Stimulated activated CD8-positive, alpha-beta memory T cell treated with anti-CD3 and anti-CD28 coated beads, Interleukin-15, amount 100 ng/mL, for 4 hours (primary cell): Measurements from ENCODE around the gene CDRT15.
"Not testable (repeated sequence)": the region's sequence is repeated elsewhere in the genome, so short reads cannot be mapped to it uniquely, and the experiment has no call there.

Source experiments
- DNase-seq, 2 donors: peaks; one replicate each; pipeline ENCODE4 v3.0.0-alpha.2; 2020; ENCODE audit warnings: low read depth in 2 of 2

The CDRT15 gene

DNA sequence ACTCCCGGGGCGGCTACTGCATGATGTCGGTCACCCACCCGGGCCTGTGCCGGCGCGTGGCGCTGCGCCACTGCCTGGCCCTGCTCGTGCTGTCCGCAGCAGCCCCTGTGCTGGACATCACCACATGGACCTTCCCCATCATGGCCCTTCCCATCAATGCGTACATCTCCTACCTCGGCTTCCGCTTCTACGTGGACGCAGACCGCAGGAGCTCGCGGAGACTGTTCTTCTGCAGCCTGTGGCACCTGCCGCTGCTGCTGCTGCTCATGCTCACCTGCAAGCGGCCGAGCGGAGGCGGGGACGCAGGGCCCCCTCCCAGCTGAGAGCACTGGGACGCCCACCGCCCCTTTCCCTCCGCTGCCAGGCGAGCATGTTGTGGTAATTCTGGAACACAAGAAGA lies 29.8 kb downstream of the CDRT15 start:
- no peak for DNase-seq

DNA sequence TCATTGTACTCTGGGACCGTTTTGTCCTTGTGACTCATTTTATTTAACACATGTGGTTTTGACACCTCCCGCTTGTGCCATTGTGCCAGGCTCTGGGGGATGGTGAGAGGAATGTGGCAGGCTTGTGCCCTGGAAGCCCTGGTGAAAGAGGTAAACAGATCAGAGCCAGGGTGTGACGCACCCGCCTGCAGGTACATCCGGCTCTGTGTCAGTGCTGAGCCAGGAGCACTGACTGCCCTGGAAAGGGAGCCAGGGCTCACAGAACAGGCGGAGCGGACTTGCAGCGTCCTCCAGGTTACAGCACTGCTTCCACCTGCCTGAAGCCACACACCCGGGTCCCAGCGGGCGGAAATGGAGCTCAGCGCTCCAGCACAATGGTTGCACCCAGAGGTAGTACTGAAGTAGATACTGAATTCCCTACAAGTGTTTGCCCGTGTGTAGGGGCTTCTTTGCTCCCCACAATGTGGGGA lies 30.6 kb downstream of the CDRT15 start:
- DNase-seq: peak; percentile 47 to 66

DNA sequence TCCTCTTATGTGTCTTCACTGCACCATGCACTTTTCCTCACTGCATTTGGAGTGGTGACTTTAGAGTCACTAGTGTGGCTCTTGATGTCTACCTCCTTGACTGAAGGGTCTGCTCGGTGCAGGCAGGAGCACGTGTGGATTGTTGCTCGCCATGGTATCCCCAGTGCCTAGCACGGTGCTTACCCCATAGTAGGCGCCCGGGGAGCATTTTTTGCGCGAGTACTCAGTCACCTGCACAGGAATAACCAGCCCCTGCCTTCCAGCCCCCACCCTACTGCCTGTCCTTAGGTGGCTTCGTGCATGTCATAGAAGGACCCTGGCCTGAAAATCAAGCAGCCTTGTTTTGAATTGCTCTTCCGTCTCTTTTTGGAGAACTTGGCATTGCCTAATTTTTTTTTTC lies 31.3 kb downstream of the CDRT15 start:
- DNase-seq: no peak

DNA sequence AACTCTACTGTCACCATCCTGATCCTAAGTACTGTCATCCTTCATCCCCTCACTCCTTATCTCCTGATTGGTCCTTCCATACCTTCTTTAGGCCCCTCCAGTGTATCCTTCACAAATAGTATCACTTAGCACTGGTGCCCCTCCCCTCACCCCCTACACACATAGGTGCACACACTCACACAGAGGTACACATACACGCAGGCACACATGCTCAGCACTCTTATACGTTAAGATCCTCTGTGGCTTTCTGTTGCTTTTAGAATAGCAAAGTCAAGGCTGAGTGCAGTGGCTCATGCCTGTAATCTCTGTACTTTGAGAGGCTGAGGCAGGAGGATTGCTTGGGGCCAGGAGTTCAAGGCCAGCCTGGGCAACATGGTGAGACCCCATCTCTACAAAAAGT lies 32.1 kb downstream of the CDRT15 start:
- DNase-seq: no peak

DNA sequence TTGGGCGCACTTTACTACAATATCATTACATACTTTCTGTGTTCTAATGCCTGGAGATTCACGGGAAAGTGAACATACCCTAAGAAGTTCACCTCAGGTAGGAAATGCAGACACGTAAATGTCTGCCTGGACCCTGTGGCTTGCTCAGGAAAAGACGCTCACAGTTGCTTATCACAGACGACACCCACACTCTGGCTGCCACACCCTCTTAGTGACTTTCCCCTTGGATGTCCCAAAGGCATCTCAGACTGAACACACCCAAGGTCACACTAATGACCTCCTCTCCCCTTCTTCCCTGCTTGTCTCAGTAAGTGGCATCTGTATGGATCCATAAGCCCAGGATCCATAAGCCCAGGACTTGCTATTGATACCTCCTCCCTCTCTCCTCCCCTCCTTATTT lies 32.6 kb downstream of the CDRT15 start:
- DNase-seq: no peak

DNA sequence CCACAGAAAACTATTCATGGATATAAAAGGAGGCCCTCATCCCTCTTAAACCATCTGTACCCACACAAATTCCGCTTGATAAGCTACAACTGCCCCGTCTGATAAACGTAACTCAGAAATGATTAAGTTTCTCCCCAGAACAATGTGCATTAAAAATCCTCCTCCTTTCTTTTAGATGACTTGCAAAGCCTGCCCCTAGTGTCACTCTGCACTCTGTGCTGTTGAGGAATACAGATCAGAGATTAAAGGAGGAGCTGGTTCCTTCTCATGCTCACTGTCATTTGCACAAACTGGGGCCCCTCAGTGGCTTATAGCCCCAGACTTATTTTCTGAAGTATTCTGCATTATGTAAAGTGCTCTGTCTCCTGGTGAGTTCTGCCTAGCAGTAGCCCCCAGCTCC lies 33.3 kb downstream of the CDRT15 start:
- DNase-seq: no peak

DNA sequence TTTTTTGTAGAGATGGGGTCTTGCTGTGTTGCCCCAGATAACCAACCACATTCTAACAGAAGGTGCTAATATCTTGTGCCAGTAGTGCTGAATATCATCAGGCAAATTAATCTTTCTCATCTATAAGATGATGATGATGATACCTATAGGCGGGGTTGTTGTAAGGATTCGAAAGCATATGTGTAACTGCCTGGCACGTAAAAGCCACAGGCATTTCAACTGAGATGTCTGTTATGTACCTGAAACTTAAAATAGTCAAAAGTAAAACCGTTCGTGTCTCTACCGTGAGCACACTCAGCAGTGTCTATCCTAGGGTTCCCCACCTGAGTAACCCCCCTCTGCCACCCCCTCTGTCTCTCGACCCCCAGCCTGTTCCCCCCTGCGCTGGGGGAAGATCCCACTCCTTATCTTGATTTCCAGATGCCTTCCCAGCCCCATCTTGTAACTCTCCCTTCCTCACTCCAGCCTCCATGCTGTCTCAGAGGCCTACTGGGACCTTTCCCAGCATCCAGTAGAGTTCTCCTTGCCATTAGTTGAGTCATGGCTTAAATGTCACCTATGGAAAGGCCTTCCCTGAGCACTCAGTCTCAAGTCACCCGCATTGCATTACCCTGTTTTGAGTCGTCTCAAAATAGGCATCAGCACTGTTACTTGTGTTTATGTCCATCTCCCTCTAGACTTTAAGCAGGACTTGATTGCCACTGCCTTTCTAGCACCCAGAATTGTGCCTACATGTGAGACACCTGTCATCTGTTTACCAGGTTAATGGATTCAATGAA lies 34.1 kb downstream of the CDRT15 start:
- no peak for DNase-seq

DNA sequence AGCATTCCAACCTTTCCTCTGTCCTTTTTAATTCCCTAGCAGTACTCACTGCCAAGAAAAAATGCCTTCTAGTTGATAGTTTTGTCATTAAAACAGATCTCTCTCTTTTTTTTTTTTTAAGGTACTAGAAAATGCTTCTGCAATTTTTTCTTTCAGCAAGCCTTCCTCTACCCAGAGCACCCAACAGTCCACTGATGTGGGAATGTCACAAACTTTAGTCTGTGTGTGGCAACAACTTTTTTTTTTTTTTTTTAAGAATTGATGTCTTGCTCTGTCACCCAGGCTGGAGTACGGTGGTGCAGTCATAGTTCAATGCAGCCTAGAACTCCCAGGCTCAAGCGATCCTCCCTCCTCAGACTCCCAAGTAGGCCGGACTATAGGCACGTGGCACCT lies 34.7 kb downstream of the CDRT15 start:
- DNase-seq: no peak

DNA sequence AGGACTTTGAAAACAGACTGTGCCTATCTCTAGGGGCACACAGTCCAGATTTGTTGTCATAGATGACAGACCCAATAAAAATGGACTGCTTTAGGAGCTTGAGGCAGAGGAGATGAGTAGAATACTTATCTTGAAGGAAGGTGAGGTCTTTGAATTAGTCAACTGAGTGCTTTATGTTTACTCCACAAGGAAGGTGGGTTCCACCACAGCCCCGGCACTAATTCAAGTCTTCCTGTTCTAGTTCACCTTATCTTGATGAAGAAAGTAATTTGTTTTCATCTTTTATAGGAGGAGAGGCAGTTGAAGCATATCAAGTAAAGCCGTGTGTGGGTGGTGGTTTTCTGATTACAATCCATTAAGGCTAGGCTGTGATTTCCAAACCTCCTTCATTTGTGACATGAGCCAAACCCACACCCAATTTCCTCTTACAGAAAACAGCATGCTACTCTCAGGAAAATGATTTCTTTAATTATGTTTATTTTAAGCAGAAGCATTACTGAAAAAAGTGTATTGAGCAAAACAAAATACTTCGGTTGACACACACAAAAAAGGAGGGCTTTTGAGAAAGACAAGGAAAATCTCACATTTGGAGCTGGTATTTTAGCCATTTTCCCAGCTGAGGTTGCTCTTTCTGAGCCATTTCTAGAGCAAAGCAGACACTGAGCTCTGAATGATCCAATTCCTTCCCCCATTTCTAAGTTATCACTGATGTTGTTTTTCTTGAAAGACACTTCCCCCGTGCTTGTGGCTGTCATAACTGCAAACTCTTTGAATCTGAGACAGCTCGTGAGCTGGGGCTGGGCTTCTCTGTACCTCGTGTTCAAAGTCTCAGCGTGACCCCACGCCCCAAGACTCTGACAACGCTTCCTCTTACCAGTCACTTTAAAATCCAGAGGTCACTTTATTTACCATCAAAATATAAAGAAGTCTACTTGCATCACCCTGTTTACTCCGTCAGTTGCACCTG lies 35.4 kb downstream of the CDRT15 start:
- peak in 1 of 2 donors; percentile 27 for DNase-seq

DNA sequence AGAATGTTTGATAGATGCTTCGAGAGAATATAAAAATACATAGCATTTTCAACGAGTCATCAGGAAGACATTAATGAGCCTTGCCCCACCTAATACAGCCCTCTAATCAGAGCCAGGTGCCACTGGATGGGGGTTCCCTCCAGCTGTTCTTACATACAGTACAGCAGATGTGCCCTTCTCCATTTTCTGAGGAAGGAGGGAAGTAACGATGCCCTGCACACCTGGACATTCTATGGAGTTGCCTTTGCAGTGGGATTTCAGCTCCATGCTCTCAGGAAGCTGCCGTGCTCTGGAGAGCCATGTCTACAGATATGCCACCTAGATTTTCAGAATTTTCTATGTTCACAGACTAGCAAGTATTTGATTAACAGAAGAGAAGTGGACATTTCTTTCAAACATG lies 36.3 kb downstream of the CDRT15 start:
- DNase-seq: no peak

DNA sequence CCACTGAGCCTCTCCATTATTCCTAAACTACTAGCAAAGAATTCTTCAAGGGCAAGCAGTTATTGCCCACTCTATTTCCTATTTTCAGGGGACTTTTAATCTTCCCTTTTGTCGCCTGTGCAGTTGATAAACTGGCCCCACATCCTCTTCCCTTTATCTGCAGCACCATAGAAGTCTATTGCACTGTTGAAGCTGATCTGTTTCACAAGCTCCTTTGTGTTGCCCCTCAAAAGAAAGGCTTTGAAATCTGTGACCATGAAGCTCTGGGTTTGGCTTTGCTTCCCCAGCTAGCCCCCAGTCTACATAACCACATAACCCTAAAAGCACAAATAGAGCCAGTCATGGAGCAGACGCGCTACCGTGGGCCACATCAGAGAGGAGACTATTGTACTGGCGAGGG lies 37.1 kb downstream of the CDRT15 start:
- DNase-seq: no peak

DNA sequence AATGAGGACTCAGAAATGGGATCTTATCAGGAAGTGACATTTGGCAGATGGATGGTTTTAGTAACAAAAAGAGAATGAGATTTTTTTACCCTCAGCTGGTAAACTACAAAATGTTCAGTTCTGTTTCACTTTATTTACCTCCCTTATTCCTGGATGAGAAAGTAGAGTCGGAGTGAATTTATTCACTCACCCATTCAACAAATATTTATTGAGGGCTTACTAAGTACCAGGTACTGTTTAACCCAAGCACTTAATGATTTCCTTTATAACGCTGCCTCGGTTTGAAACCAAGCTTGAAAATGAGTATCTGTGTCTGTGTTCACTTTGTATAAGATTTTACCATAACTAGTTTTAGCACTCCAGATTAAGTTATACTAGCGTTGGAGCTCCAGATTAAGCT lies 38.1 kb downstream of the CDRT15 start:
- DNase-seq: no peak

DNA sequence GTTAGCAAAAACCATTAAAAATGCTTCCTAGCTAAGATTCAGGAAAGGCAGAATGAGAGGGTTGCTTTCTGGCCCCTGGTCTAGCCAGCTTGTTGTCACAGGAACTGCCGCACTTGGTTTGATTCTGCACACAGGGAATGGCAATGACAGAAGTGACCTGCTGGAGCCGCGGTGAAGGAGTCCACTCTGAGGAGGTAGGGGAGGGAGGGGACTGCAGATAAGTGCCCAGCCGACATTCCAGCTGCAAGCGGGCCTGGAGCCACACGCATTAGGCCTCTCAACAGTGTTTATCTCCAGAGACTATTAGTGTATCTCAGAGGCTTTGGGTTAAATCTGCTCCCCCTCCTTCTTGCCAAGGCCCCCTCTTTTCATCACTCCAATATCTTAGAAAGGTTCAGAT lies 38.6 kb downstream of the CDRT15 start:
- no peak for DNase-seq

DNA sequence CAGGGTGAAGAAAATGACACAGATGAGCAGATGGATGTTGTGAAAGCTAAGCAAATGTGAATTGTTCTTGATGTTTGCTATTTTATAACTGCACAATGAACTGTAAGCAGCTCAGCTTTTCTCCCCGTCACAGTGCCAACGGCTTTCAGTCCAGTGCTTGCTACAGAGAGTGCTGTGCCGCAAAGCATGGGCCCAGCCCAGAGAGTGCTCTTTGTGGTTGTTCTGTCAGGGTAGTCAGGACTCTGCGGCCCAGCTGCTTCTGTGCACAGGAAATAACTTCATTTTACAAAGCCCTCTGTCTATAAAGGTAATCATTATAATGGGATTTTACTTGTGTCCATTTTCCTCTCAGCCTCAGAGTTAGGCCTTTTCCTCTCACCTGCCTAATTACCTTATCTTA lies 39.1 kb downstream of the CDRT15 start:
- DNase-seq: peak in 1 of 2 donors; percentile 39

DNA sequence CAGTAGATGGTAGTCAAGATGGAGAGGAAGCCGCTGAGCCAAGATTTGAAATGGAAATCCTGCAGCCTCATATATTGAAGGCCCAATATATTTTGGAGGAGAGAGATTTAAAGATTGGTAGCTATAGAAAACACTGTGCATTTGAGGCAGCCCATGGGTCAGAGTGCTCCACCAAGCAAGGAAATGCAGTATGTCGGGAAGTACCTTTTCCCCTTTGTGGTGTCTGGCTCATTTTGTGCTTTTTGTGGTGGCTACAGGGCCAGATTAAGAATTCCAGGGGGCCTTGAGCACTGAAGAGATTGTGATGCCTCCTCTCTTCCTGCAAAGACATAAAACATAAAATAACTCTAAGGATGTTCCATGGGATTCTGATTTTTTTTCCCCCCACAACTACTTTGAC lies 39.6 kb downstream of the CDRT15 start:
- no peak for DNase-seq

DNA sequence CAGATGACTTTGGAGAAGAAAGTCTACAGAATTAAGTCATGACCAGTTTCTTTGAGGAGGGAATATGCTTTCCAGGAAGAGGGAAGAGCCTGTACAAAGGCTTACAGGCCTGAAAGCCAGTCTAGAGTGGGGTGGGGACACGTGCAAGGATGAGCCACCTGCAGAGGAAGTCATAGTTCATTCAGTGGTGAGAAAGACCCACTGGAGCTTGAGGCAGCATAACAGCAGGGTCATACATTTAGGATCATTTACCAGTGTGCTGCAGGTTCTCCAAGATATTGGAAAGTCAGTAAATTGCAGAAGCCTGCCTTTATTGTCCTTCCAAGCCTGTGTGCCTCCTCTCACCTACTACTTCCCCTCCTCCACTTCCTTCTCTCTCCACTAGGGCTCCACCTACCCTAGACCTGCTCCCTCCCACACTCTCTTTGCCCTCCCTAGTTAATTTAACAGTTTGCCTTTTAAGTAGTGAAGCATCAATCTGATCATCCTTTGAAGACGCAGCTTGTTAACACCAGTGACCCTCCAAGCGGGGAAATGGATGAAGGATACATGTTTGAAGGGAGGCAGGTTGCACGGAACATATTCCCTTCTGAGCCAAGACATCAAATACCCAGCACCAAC lies 40.2 kb downstream of the CDRT15 start:
- no peak for DNase-seq

DNA sequence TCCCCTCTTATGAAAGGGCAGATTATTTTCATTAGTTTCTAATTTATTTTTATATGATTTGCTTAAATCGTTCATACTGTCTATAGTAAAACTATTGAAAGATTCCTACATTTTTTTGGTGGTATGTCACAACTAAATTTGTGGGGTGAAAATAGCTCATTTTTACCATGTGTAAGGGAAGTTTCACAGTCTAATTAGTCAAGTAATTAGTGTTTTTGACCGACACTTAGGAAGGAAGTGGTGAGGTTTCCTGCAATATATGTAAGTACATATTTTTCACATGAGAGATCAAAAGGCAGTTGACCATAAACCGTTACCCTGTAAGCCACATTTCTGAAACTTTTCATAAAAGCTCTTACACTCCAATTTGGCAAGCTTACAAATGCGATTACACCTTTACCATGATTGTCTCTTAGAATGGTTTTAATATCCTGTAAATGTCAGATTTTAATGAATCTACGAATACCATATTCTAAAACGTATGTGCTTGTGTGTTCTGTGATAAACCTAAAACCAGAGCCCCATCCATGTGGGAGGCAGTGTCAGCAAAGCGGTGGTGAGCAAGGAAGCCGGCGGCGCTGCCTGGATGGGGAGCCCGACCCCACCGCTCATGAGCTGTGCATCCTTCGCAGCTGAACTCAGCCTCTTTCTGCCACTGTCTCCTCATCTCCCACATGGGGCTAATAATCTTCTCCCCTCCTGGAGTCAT lies 43.9 kb downstream of the CDRT15 start:
- DNase-seq: not testable (repeated sequence)

DNA sequence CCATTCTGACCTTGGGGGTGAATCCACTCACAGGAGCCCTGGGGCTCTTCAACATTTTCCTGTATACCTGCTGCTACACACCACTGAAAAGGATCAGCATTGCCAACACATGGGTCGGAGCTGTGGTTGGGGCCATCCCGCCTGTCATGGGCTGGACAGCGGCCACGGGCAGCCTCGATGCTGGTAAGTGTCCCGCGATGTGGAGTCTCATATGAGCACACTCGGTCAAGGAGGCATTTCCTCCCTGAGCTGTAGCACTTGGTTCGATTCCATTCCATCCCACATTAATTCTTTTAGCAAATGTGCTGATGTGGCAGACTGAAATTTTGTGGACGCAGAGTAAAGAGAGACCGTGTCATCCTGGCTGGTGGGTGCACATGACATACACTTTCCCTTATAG lies 44.6 kb downstream of the CDRT15 start:
- DNase-seq: not testable (repeated sequence)

DNA sequence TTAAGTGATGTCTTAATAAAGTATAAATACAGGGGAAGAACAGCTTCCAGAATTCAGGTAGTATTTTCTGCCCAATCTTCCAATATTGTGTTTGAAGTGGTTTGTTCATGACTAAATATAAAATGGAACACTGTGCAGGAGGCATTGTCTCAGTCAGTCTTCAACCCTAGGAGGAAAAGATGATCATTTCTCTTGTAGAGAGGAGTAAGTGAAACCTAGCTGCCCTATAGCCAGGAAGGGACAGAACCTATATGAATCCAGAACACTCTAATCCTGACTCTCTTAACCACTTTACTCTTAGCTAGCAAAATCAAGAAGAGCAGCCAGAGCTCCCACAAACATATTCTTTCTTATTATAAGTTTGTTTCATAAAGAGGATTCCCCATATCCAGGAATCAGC lies 45.2 kb downstream of the CDRT15 start:
- not testable (repeated sequence) for DNase-seq

DNA sequence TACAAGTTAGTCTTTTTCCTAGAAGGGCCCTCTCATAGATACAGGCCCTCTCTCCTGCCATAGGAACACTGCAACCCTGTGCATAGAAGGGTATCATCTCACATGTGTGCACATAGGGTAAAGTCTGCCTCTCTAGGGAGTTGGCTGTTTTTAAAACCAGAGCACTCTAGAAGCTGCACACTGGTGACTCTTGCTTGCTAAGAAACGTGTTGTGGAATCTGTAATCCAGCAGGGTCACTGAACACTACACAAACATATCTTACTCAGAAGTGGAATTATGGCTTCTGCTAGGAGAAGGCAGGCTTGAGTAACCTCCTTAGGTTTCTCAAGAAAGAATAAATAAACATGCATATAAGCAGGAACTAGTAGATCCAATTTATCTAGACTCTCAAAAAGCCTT lies 45.9 kb downstream of the CDRT15 start:
- not testable (repeated sequence) for DNase-seq

DNA sequence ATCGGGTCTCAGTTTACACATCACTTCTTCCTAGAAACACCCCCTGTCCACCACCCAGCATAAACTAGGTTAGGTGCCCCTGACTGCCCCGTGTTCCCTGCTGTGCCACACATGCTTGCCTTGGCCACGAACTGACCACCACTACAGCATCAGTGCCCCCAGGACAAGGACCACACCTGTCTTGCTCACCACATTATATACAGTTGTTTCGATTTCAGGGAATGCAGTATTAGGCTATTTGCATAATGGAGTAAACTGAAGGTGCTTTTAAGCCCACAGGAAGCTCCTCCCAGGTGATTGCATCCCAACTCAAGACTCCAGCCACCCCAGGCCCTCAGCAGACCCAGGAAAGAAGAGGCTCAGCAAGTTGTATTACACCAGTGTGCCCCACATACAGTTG lies 50.2 kb downstream of the CDRT15 start:
- DNase-seq: not testable (repeated sequence)
